DOHH2 (cell line): ENCODE data around the gene R3HDM2.

Experiments
- H3F3A ChIP-seq: fragments of 200-600 bp; sonication (generic), shearing (Covaris generic); 2 replicates; pipeline ENCODE4 v1.6.0; 2016; ENCODE audit warnings: antibody characterized with exemption, mild to moderate bottlenecking; ENCODE audit not compliant: control insufficient read depth, insufficient read depth
- H3K27ac ChIP-seq: fragments of 200-600 bp; sonication (generic); 2 replicates; pipeline ENCODE4 v1.5.1; 2014; ENCODE audit warnings: low read depth, mild to moderate bottlenecking, low read length, moderate library complexity
- H3K27me3 ChIP-seq: fragments of 200-600 bp; sonication (generic); 2 replicates; pipeline ENCODE4 v1.6.1; 2014; ENCODE audit warnings: mild to moderate bottlenecking, low read length, mixed read lengths; ENCODE audit not compliant: control insufficient read depth
- H3K36me3 ChIP-seq: fragments of 200-600 bp; sonication (generic); 2 replicates; pipeline ENCODE4 v1.6.1; 2014; ENCODE audit warnings: mild to moderate bottlenecking, low read length, moderate library complexity, mixed read lengths; ENCODE audit not compliant: control insufficient read depth
- H3K4me1 ChIP-seq: fragments of 200-600 bp; sonication (generic); 2 replicates; pipeline ENCODE4 v1.6.1; 2014; ENCODE audit warnings: mild to moderate bottlenecking, low read length, mixed read lengths; ENCODE audit not compliant: control insufficient read depth
- H3K4me2 ChIP-seq: fragments of 200-600 bp; sonication (generic); 2 replicates; pipeline ENCODE4 v1.6.0; 2014; ENCODE audit warnings: mild to moderate bottlenecking, low read length, moderate library complexity
- H3K4me3 ChIP-seq: fragments of 200-600 bp; sonication (generic); 2 replicates; pipeline ENCODE4 v1.5.1; 2014; ENCODE audit warnings: mild to moderate bottlenecking, low read length, mixed read lengths
- H3K79me2 ChIP-seq: fragments of 200-600 bp; sonication (generic); 2 replicates; pipeline ENCODE4 v1.6.1; 2014; ENCODE audit warnings: mild to moderate bottlenecking, low read length, mixed read lengths; ENCODE audit not compliant: control insufficient read depth
- H3K9me2 ChIP-seq: fragments of 200-600 bp; sonication (generic); replicated peaks from 2 replicates; pipeline ENCODE4 v1.6.1; 2014; ENCODE audit warnings: mild to moderate bottlenecking, low read length, mixed read lengths; ENCODE audit not compliant: control insufficient read depth
- H3K9me3 ChIP-seq: fragments of 200-600 bp; sonication (generic); 2 replicates; pipeline ENCODE4 v1.6.1; 2014; ENCODE audit warnings: antibody characterized with exemption, low read length, mixed read lengths; ENCODE audit not compliant: control insufficient read depth, insufficient read depth
- H4K20me1 ChIP-seq: fragments of 200-600 bp; sonication (generic); 2 replicates; pipeline ENCODE4 v1.6.0; 2014; ENCODE audit warnings: low read depth, mild to moderate bottlenecking, antibody characterized with exemption, low read length, moderate library complexity; ENCODE audit not compliant: control insufficient read depth, insufficient read depth
- CTCF ChIP-seq: fragments of 200-600 bp; sonication (generic); IDR thresholded peaks from one replicate; pipeline ENCODE4 v1.5.1; 2014; ENCODE audit warnings: antibody characterized with exemption, mild to moderate bottlenecking, low read depth, low read length; ENCODE audit not compliant: poor library complexity, severe bottlenecking
- EZH2phosphoT487 ChIP-seq: fragments of 200-600 bp; sonication (generic); IDR thresholded peaks from 2 replicates; pipeline ENCODE4 v1.6.1; 2017; ENCODE audit warnings: borderline replicate concordance, mild to moderate bottlenecking, antibody characterized with exemption, low read length, moderate library complexity, mixed read lengths

R3HDM2 gene

GRCh38 chr12:57250541-57250940 lies 180.3 kb downstream of the R3HDM2 start:
- H3K4me2 ChIP-seq: no peak overlapping the region
- H3K27me3 ChIP-seq: no peaks in the 10 kb centered on the region
- peaks cover 12% of the 10 kb centered on the region for H3K4me1 ChIP-seq
- no peaks in the 10 kb centered on the region for H4K20me1 ChIP-seq
- no peak overlapping the region for H3K4me3 ChIP-seq
- H3K79me2 ChIP-seq: peaks cover 3% of the 10 kb centered on the region
- TF ChIP-seq EZH2phosphoT487 (no peak), CTCF (no peak)
- H3K9me2 ChIP-seq: no peaks in the 10 kb centered on the region
- H3K27ac ChIP-seq: no peak overlapping the region
- peaks cover 7% of the 10 kb centered on the region for H3K36me3 ChIP-seq
- H3F3A ChIP-seq: 0 out of 2 replicates have a peak, but pooled peaks cover 2% of the 10 kb centered on the region
- H3K9me3 ChIP-seq: no peaks in the 10 kb centered on the region

- H3K9me3 ChIP-seq: no peaks in the 10 kb centered on the region
- peaks cover 17% of the 10 kb centered on the region for H3K4me1 ChIP-seq
- peak overlapping the region; percentile 16 for H3K27ac ChIP-seq
- peak overlapping the region; percentile 69 for H3K4me3 ChIP-seq
- H3K79me2 ChIP-seq: peaks cover 3% of the 10 kb centered on the region
- H3K4me2 ChIP-seq: peak overlapping the region; percentile 66
- peak; percentile 63 for TF ChIP-seq CTCF
- TF ChIP-seq EZH2phosphoT487: no peak
- no peaks in the 10 kb centered on the region for H3K9me2 ChIP-seq
- peaks cover 12% of the 10 kb centered on the region for H3K36me3 ChIP-seq
- H3K27me3 ChIP-seq: no peaks in the 10 kb centered on the region
- 0 out of 2 replicates have a peak, but pooled peaks cover 2% of the 10 kb centered on the region for H3F3A ChIP-seq
- H4K20me1 ChIP-seq: no peaks in the 10 kb centered on the region
Observed at GRCh38 chr12:57248934-57249742, 181.7 kb downstream of the R3HDM2 start.

- peaks cover 24% of the 10 kb centered on the region for H3K4me1 ChIP-seq
- no peaks in the 10 kb centered on the region for H3K9me3 ChIP-seq
- peaks cover under 1% of the 10 kb centered on the region for H3F3A ChIP-seq
- no peak overlapping the region for H3K27ac ChIP-seq
- no peaks in the 10 kb centered on the region for H4K20me1 ChIP-seq
- peaks cover 12% of the 10 kb centered on the region for H3K36me3 ChIP-seq
- H3K4me3 ChIP-seq: no peak overlapping the region
- TF ChIP-seq CTCF (no peak), EZH2phosphoT487 (no peak)
- H3K9me2 ChIP-seq: no peaks in the 10 kb centered on the region
- peaks cover 7% of the 10 kb centered on the region for H3K79me2 ChIP-seq
- H3K27me3 ChIP-seq: no peaks in the 10 kb centered on the region
- H3K4me2 ChIP-seq: no peak overlapping the region
Observed at GRCh38 chr12:57247041-57247440, 183.8 kb downstream of the R3HDM2 start.
